ENCODE measurements around the gene HAUS6. TPM values are rescaled to one million over a fixed set of nuclear protein-coding genes. Genes with fewer than 3 reads are reported as not detected.
"Not testable (repeated sequence)": the region's sequence is repeated elsewhere in the genome, so short reads cannot be mapped to it uniquely, and the experiment has no call there.

Gene HAUS6
- polyA plus RNA-seq, 1 donor, result 10.9 TPM

DNA sequence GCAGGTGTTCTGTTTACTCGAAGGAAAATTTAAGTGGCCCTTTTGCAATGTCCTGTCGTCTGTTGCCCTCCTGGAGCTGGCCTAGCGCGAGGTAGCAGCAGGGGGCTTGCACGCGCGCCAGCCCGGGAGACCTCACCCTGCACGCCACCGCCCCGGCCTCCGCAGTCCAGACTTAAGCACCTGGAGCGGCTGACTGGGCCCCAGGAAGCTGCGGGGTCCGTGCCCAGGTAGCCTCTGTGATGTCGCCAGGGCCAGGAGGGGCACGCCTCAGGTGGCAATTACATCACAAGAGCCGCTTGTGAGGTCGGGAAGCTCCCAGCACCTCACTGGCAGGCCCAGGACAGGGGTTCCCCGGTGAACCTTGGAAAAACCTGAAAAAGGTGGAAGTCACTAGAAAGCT is 69.7 kb downstream of the HAUS6 start, which contains the start of gene SAXO1:
SAXO1 (minus strand) TSS at position 195 of the 400 bp plus-strand sequence. CDS start 301 bp downstream, outside the sequence.
- no peak for DNase-seq

DNA sequence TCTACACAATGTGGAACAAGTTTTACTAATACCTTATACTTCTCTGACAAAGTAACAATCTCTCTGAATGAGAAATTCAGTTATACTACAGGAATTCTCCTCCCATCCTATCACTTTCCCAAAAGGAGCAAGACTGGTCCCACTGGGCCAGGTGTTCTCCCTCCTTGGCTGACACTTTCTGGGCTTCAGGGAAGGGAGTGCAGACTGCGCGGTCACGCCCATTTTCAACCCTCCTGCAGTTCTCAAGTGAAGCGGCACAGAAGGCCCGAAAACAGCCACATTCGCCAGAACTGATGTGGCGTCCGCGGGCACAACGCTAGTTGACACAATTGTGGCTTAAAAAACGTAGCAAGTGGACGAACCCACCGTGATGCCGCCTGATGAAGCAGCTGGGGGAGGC is 70.3 kb downstream of the HAUS6 start:
- no peak for DNase-seq

GRCh38 chr9:19030899-19031298 is 71.8 kb downstream of the HAUS6 start:
- DNase-seq, result no peak

- peak; percentile 77 for DNase-seq
These were observed 73.8 kb downstream of the HAUS6 start for GRCh38 chr9:19028835-19029451.

GRCh38 chr9:19027825-19028224 is 74.9 kb downstream of the HAUS6 start:
- no peak for DNase-seq

DNA sequence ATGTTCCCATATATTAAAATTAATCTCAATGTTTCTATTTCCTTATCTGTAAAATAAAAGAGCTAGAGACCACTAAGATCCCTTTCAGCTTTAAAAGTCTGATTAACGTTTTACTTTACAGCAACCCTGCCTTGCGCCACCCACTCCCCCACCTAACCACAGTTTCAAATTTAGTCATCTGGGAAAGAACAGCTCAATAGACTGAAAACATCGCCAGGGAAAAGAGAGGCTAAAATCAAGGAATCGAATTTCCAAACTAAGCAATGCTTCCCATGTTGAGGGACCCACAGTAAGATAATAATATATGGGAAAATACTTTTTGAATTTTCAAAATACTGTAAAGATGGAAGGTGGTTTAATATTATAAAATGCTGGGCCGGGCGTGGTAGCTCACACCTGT is 76.3 kb downstream of the HAUS6 start:
- DNase-seq, result no peak

GRCh38 chr9:19023078-19023477 is 79.6 kb downstream of the HAUS6 start:
- DNase-seq, result no peak

DNA sequence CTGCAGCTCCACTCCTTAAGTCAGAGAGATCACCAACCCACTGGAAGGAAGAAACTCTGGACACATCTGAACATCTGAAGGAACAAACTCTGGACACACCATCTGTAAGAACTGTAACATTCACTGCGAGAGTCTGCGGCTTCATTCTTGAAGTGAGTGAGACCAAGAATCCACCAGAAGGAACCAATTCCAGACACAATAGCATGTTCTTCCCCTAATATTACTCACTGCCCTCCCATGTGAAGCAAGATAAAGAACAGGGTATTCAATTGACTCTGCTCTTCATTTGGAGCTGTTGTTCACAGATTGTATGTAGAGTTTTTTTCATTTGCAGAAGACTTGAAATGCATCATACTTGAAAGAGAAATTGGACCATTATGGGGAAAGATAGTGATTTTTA is 80.5 kb downstream of the HAUS6 start:
- no peak for DNase-seq

DNA sequence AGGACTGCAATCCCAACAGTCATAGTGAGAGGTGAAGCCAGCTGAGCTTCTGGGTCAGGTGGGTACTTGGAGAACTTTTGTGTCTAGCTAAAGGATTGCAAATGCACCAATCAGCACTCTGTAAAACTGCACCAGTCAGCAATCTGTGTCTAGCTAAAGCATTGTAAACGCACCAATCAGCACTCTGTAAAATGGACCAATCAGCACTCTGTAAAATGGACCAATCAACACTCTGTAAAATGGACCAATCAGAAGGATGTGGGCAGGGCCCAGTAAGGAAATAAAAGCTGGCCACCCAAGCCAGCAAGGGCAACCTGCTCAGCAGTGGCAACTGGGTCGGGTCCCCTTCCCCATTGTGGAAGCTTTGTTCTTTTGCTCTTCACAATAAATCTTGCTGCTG is 81.1 kb downstream of the HAUS6 start:
- not testable (repeated sequence) for DNase-seq

DNA sequence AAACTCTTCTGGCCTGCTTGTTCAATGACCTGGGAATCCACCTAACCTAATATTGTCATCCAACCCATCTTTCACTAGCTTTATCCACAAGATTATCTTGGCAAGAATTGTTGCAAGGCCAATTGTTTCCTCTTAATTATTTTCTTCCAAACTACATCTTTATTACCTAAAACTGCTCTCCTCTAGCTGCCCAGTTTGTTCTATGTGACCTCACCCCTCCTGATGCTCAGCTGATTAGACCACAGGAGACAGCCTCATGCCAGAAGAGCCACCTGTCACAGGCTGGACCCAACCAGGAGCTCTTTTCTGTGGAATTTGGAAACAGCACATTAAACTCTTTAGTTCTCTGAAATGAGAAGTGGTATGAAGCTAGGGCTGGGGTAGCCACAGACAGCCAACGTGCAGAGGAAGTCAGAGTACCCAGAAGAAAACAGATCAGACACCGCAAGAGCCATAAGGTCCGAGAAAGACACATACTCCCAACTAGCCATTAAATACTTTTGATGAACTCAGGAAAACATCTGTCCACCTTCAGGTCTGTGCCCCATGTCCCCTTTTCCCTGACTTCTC is 81.7 kb downstream of the HAUS6 start:
- DNase-seq, result no peak

DNA sequence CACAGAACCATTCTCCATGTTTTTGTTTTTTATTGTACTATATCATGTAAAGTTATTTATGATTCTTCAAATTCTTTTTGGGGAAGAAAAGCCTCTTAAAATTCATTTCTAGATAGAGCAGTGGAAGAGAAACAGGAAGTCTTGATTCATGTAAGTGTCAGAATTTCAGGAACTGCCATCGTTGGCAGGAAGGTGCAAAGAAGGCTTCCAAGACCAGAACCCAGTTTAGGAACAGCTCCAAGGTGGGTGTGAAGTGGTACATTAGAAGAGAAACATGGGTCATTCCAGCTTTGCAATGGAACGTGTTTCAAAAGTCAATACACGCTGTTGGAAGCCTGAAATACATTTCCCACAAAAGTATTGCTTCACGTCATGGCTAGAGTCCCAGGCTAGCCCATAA is 84.5 kb downstream of the HAUS6 start:
- DNase-seq, result no peak

DNA sequence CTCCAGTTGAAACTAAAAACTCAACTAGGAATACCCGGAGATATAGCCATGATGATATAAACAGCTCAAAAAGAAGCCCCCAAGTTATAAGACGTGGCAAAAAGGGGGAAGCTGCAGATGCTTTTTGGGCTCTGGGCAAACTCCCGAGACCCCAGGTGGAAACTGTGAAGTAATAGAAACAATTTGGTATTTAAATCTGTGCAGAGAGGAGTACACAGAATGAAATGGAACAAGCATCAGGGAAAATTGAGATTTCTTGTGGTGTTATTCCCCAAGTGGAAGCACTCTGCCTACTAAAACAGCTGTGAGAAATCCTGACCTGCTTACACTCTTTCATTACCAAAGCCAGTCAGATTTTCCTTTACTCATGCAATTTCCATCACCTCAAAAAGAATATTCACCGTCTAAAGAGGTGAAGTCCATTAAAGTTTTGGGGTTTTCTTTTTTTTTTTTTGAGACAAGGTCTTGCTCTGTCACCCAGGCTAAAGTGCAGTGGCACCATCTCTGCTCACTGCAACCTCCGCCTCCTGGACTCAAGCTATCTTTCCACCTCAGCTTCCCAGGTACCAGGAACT is 93.2 kb downstream of the HAUS6 start:
- peak; percentile 66 for DNase-seq

Other genes with a start within 250 kb of the HAUS6 start
- 0.06 TPM for gene SAXO1, start 69.7 kb downstream of the HAUS6 start, polyA plus RNA-seq (ENCODE audit: insufficient read length)
- gene RRAGA, start 53.5 kb downstream of the HAUS6 start, polyA plus RNA-seq (ENCODE audit: insufficient read length), result 78.2 TPM
- 62.1 TPM for gene PLIN2, start 24.6 kb upstream of the HAUS6 start, polyA plus RNA-seq (ENCODE audit: insufficient read length)
- gene DENND4C, start 127.8 kb upstream of the HAUS6 start, polyA plus RNA-seq (ENCODE audit: insufficient read length), result 25.2 TPM

Measured in hindlimb muscle (tissue), 1 donor.